Caco-2 (cell line): ENCODE data around the gene UGT1A8. TPM values are rescaled to one million over a fixed set of nuclear protein-coding genes. Genes with fewer than 3 reads are reported as not detected.

Source experiments
- BruUV-seq: library from RNA; stranded (reverse); fragments of 400-500 nt; replicated peaks from 2 replicates; lab custom pipeline; 2021; lab: Mats Ljungman, UMichigan
- CTCF ChIA-PET: fragments of 300-600 bp; sonication (Branson Sonifier 250); formaldehyde crosslinking; loops from one replicate; lab custom pipeline; 2022; ENCODE audit warnings: antibody characterized with exemption; lab: Charles Lee
- POLR2A ChIA-PET: fragments of 300-600 bp; sonication (Branson Sonifier 250); formaldehyde crosslinking; loops from one replicate; lab custom pipeline; 2022; ENCODE audit warnings: antibody characterized with exemption; lab: Charles Lee
- DNase-seq, 2 experiments: peaks; one replicate each; pipeline versions ENCODE4 v3.0.0 to v3.0.0-alpha.2; 2020 to 2022
- H3K27me3 ChIP-seq: replicated peaks from 2 replicates; pipeline ENCODE4 v1.6.0; 2011; ENCODE audit warnings: low read length; ENCODE audit not compliant: control insufficient read depth, insufficient read depth
- H3K36me3 ChIP-seq: 2 replicates; pipeline ENCODE4 v1.5.1; 2011; ENCODE audit warnings: low read length; ENCODE audit not compliant: control insufficient read depth, insufficient read depth
- H3K4me1 ChIP-seq: fragments of 250-450 bp; sonication (Bioruptor Pico); 2 replicates; pipeline ENCODE4 v1.5.1; 2020; ENCODE audit warnings: mild to moderate bottlenecking
- H3K4me3 ChIP-seq: 2 replicates; pipeline ENCODE4 v1.5.1; 2011; ENCODE audit warnings: low read depth, mild to moderate bottlenecking, control low read depth, low read length
- H3K9me3 ChIP-seq: fragments of 250-450 bp; sonication (Bioruptor Pico); 2 replicates; pipeline ENCODE4 v1.5.1; 2020; ENCODE audit warnings: mild to moderate bottlenecking, moderate library complexity
- H3K27ac Mint-ChIP-seq: one replicate; pipeline ENCODE4 v1.8.0; 2022; ENCODE audit warnings: mixed read lengths; ENCODE audit not compliant: unreplicated experiment
- H3K27me3 Mint-ChIP-seq: one replicate; pipeline ENCODE4 v1.8.0; 2022; ENCODE audit warnings: mixed read lengths; ENCODE audit not compliant: insufficient read depth, unreplicated experiment
- H3K36me3 Mint-ChIP-seq: one replicate; pipeline ENCODE4 v1.8.0; 2022; ENCODE audit warnings: mild to moderate bottlenecking, mixed read lengths; ENCODE audit not compliant: insufficient read depth, unreplicated experiment
- H3K4me1 Mint-ChIP-seq: one replicate; pipeline ENCODE4 v1.8.0; 2022; ENCODE audit warnings: low read depth, mixed read lengths; ENCODE audit not compliant: unreplicated experiment
- H3K4me3 Mint-ChIP-seq: one replicate; pipeline ENCODE4 v1.8.0; 2022; ENCODE audit warnings: mild to moderate bottlenecking, moderate library complexity, mixed read lengths; ENCODE audit not compliant: unreplicated experiment
- H3K9me3 Mint-ChIP-seq: one replicate; pipeline ENCODE4 v1.8.0; 2022; ENCODE audit warnings: mixed read lengths; ENCODE audit not compliant: unreplicated experiment
- CTCF ChIP-seq, 2 experiments: fragments of 200-600 bp in 1 of 2; IDR thresholded peaks; 1 replicate in 1 of 2; 2 replicates in 1 of 2; pipeline versions ENCODE4 v1.5.1 to v1.8.0; 2011 to 2022; ENCODE audit warnings: antibody characterized with exemption in 1 of 2, control low read depth in 1 of 2, inconsistent platforms in 1 of 2, low read depth in 1 of 2, low read length in 1 of 2, mild to moderate bottlenecking in 1 of 2, moderate library complexity in 1 of 2; ENCODE audit not compliant: insufficient read depth in 1 of 2, severe bottlenecking in 1 of 2, unreplicated experiment in 1 of 2
- intact Hi-C: fragments of 100-400 bp; cut with micrococcal nuclease; formaldehyde crosslinking; loops from one replicate; pipeline ENCODE4 v1.10.0; 2022; ENCODE audit not compliant: unreplicated experiment
- total RNA-seq: library from RNA; stranded (reverse); gene quantifications from 2 replicates; pipeline ENCODE4 v1.2.3, GENCODE V29; 2022

UGT1A8 gene
- total RNA-seq, 1 experiment from 2014 or later = 0.50 TPM

- Histone ChIP-seq H3K36me3 (no peaks in the 10 kb centered on the region), H3K4me3 (no peak overlapping the region), H3K9me3 (no peaks in the 10 kb centered on the region), H3K27me3 (no peaks in the 10 kb centered on the region), H3K4me1 (no peaks in the 10 kb centered on the region)
- Mint-ChIP-seq H3K27me3 (no peaks in the 10 kb centered on the region), H3K36me3 (no peaks in the 10 kb centered on the region), H3K4me1 (no peaks in the 10 kb centered on the region), H3K27ac (no peak overlapping the region), H3K4me3 (no peak overlapping the region), H3K9me3 (no peaks in the 10 kb centered on the region)
- no peak for TF ChIP-seq CTCF (IDR thresholded peaks at IDR 0.05; ENCODE audit: insufficient read depth in 1 of 2, low read depth in 1 of 2, low read length in 1 of 2, severe bottlenecking in 1 of 2, unreplicated experiment in 1 of 2)
- ChIA-PET POLR2A (no interaction called here), CTCF (no interaction called here)
- DNase-seq = no peak
- intact Hi-C loops = no loop called here
- BruUV-seq = no TSS peak
These were observed 200.7 kb downstream of the UGT1A8 start for GRCh38 chr2:233817995-233818638.

- Mint-ChIP-seq H3K27ac (no peak overlapping the region), H3K27me3 (no peaks in the 10 kb centered on the region), H3K36me3 (no peaks in the 10 kb centered on the region), H3K9me3 (no peaks in the 10 kb centered on the region), H3K4me1 (no peaks in the 10 kb centered on the region), H3K4me3 (no peak overlapping the region)
- Histone ChIP-seq H3K4me1 (no peaks in the 10 kb centered on the region), H3K27me3 (no peaks in the 10 kb centered on the region), H3K9me3 (no peaks in the 10 kb centered on the region), H3K4me3 (no peak overlapping the region), H3K36me3 (no peaks in the 10 kb centered on the region)
- no TSS peak for BruUV-seq
- DNase-seq = no peak
- ChIA-PET CTCF (no interaction called here), POLR2A (no interaction called here)
- intact Hi-C loops = no loop called here
- no peak for TF ChIP-seq CTCF (IDR thresholded peaks at IDR 0.05; ENCODE audit: insufficient read depth in 1 of 2, low read depth in 1 of 2, low read length in 1 of 2, severe bottlenecking in 1 of 2, unreplicated experiment in 1 of 2)
These were observed 201.5 kb downstream of the UGT1A8 start for GRCh38 chr2:233818639-233819621.

GRCh38 chr2:233819884-233820773, 202.7 kb downstream of the UGT1A8 start:
- Histone ChIP-seq H3K9me3 (no peaks in the 10 kb centered on the region), H3K4me1 (no peaks in the 10 kb centered on the region), H3K27me3 (no peaks in the 10 kb centered on the region), H3K4me3 (no peak overlapping the region), H3K36me3 (no peaks in the 10 kb centered on the region)
- H3K4me3 Mint-ChIP-seq = no peak overlapping the region
- intact Hi-C loops = no loop called here
- no peak for DNase-seq
- H3K27ac Mint-ChIP-seq = no peak overlapping the region
- CTCF ChIA-PET = no interaction called here
- H3K9me3 Mint-ChIP-seq = no peaks in the 10 kb centered on the region
- POLR2A ChIA-PET = no interaction called here
- TF ChIP-seq CTCF (IDR thresholded peaks at IDR 0.05; ENCODE audit: insufficient read depth in 1 of 2, low read depth in 1 of 2, low read length in 1 of 2, severe bottlenecking in 1 of 2, unreplicated experiment in 1 of 2) = no peak
- no TSS peak for BruUV-seq
- no peaks in the 10 kb centered on the region for H3K36me3 Mint-ChIP-seq
- H3K27me3 Mint-ChIP-seq = no peaks in the 10 kb centered on the region
- no peaks in the 10 kb centered on the region for H3K4me1 Mint-ChIP-seq
